NB4 (cell line): Measurements from ENCODE around the gene CABP2.

Experiments used
- DNase-seq: peaks from one replicate; pipeline ENCODE4 v3.0.0; 2010; ENCODE audit warnings: low read depth
- H3K4me3 ChIP-seq: one replicate; pipeline ENCODE4 v1.5.1; 2011; ENCODE audit warnings: mild to moderate bottlenecking, low read depth, low read length, moderate library complexity
- MYC ChIP-seq: IDR thresholded peaks from 2 replicates; pipeline ENCODE4 v1.6.1; 2011; ENCODE audit warnings: low read depth, low read length
- POLR2A ChIP-seq: IDR thresholded peaks from 2 replicates; pipeline ENCODE4 v1.6.1; 2011; ENCODE audit warnings: mild to moderate bottlenecking; ENCODE audit not compliant: insufficient read length; ENCODE audit errors: extremely low read depth
- TF ChIP-seq, protein P1 (sequence below): IDR thresholded peaks from one replicate; pipeline ENCODE4 v1.5.1; 2012; ENCODE audit warnings: low read depth, low read length
- TF ChIP-seq, protein P2 (sequence below): IDR thresholded peaks from 2 replicates; pipeline ENCODE4 v1.6.1; 2011; ENCODE audit warnings: low read depth, low read length

The CABP2 gene

DNA sequence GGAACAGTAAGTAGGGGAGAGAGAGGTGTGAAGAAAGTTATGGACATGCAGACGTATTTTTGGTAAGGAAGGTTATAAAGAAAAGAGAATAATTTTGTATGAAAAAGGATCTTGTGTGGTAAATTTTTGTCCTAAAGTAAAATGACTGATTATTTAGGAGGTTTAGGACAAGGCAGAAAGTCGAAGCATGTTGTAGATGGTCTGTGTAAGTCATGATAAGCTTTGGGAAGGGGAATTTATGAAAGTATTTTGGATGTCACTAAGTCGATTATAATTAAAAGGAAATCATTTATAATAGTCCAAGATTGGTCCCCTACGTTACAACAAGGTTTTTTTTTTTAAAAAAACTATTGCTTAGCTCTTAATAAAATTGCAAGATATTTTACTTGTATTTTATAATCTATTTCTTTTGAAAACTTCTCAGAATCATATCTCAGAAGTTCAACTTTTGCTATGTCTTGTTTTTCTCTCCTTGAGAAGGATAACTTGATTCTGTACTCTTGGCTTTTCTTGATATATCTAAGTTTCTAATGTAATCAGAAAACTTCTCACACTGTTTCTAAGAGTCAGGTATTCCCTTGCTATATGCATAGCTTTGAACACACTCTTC lies 10.9 kb upstream of the CABP2 start:
- no peak overlapping the region for H3K4me3 ChIP-seq
- TF ChIP-seq, protein P1, sequence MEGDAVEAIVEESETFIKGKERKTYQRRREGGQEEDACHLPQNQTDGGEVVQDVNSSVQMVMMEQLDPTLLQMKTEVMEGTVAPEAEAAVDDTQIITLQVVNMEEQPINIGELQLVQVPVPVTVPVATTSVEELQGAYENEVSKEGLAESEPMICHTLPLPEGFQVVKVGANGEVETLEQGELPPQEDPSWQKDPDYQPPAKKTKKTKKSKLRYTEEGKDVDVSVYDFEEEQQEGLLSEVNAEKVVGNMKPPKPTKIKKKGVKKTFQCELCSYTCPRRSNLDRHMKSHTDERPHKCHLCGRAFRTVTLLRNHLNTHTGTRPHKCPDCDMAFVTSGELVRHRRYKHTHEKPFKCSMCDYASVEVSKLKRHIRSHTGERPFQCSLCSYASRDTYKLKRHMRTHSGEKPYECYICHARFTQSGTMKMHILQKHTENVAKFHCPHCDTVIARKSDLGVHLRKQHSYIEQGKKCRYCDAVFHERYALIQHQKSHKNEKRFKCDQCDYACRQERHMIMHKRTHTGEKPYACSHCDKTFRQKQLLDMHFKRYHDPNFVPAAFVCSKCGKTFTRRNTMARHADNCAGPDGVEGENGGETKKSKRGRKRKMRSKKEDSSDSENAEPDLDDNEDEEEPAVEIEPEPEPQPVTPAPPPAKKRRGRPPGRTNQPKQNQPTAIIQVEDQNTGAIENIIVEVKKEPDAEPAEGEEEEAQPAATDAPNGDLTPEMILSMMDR: no peak
- TF ChIP-seq MYC: no peak
- TF ChIP-seq, protein P2, sequence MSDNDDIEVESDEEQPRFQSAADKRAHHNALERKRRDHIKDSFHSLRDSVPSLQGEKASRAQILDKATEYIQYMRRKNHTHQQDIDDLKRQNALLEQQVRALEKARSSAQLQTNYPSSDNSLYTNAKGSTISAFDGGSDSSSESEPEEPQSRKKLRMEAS: no peak
- TF ChIP-seq POLR2A: no peak
- peak; percentile 28 for DNase-seq

DNA sequence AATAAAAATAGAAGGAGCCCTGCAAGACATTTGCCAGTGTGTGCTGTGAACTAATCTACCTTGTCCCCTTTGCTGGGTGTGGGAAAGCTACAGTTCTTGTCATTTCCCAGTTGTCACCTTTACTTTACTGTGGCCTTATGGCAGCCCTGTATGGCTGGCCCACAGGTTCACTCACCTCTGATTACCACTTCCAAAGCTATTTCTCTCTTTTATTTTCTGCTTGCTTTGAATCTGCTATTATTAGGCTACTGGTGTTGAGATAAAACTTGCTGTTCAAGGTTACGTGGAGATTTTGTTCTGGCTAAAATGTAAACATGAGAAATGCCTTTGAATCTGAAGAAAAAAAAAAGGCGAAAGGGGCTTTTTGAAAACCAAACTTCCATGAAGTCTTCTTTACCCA lies 9.6 kb upstream of the CABP2 start:
- no peak for DNase-seq
- H3K4me3 ChIP-seq: no peak overlapping the region
- TF ChIP-seq MYC (no peak), POLR2A (no peak)
- TF ChIP-seq, protein P2: no peak
- TF ChIP-seq, protein P1: no peak

DNA sequence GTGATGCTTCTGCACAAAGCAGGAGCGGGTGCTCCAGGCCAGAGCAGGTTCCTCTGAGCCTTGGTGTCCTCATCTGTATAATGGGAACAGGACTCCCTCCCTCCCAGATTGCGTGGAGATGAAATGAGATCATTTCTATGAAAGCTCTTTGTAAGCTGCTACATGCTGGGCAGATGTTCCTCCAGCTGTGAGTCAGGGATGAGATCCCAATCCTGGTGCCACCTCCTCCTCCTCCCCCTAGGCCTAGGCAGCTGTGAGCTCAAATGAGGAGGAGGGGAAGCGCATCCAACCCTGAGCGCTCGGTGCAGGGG lies 7.0 kb upstream of the CABP2 start:
- TF ChIP-seq POLR2A: no peak
- DNase-seq: no peak
- no peak overlapping the region for H3K4me3 ChIP-seq

DNA sequence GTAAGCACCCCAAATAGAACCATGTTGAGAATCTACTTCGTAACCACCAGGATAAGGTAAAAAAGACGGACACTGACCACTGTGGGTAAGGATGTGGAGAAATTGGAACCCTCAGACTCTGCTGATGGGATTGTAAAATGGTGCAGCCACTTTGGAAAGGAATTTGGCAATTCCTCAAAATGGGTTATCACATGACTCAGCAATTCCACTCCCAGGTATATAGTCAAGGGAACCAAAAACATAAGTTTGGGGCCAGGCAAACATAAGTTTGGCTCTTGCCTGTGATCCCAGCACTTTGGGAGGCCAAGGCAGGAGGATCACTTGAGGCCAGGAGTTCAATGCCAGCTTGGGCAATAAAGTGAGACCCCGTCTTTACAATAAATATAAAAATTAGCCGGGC lies 5.1 kb upstream of the CABP2 start:
- TF ChIP-seq POLR2A (no peak), MYC (no peak)
- TF ChIP-seq, protein P1: no peak
- TF ChIP-seq, protein P2: no peak
- DNase-seq: no peak
- no peak overlapping the region for H3K4me3 ChIP-seq

DNA sequence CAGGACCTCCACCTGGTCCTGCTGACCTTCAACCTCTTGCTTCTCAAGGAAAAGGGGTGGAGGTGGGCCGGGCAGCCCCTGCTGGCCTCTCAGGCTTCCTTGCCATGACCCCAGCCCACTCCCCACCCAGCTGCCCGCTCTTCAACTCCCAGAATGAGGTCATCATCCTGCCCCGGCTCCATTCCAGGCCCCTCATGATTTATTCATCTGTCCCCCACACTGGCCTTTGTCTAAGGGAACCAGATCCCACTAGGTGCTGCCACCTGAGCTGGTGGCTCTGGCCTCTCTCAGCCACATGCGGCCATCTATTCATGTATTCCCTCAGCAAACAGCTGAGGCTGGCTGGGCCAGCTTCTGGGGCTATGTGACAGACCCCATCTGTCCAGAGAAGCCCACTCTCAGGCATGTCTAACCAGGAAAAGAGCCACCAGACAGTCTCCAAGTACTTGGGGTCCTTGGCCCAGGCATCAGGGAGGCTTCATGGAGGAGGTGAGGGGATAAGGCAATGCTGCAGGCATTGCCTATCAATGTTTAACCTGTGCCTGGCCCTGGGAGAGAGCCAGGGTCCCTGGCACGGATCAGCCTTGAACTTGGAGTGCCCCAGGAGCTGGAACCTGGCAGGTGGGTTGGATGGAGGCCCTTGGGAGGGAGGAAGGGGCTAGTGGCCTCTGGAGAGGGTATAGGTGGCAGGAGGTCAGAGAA lies 2.2 kb upstream of the CABP2 start:
- no peak for DNase-seq
- TF ChIP-seq, protein P2: no peak
- TF ChIP-seq MYC (no peak), POLR2A (no peak)
- TF ChIP-seq, protein P1: no peak
- H3K4me3 ChIP-seq: no peak overlapping the region

DNA sequence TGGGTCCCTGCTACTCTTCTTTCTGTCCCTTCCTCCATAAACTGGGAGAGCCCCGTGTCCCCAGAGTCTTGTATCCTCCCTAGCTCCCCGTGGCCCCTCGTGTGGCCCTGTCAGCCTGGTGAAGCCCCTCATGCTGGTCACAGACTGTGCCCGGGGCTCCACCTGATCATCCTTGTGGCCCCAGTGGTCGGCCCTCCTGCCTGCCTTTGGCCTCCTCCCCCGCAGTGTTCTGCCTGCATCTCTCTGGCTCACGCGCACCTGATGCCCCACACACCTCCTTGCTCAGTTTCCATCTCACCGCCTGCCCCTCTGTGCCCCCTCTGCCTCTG lies 1.2 kb upstream of the CABP2 start:
- no peak for DNase-seq
- TF ChIP-seq MYC (no peak), POLR2A (no peak)
- TF ChIP-seq, protein P2: no peak
- TF ChIP-seq, protein P1: no peak
- no peak overlapping the region for H3K4me3 ChIP-seq
